Choroid plexus epithelial cell (primary cell): Measurements from ENCODE around the gene SPAG17.

Source experiments
- DNase-seq: peaks from one replicate; pipeline ENCODE4 v3.0.0-alpha.2; 2010; ENCODE audit warnings: low read depth
- H3K4me3 ChIP-seq: 2 replicates; pipeline ENCODE4 v1.5.1; 2011; ENCODE audit warnings: low read depth, mild to moderate bottlenecking, control low read depth, low read length, moderate library complexity
- CTCF ChIP-seq: conservative IDR thresholded peaks from 2 replicates; pipeline ENCODE4 v1.5.1; 2011; ENCODE audit warnings: low read depth, mild to moderate bottlenecking, control low read depth, inconsistent platforms, low read length, moderate library complexity

The SPAG17 gene

GRCh38 chr1:118013336-118013735, 171.7 kb downstream of the SPAG17 start:
- DNase-seq, result no peak
- H3K4me3 ChIP-seq, result no peak overlapping the region
- no peak for TF ChIP-seq CTCF

DNA sequence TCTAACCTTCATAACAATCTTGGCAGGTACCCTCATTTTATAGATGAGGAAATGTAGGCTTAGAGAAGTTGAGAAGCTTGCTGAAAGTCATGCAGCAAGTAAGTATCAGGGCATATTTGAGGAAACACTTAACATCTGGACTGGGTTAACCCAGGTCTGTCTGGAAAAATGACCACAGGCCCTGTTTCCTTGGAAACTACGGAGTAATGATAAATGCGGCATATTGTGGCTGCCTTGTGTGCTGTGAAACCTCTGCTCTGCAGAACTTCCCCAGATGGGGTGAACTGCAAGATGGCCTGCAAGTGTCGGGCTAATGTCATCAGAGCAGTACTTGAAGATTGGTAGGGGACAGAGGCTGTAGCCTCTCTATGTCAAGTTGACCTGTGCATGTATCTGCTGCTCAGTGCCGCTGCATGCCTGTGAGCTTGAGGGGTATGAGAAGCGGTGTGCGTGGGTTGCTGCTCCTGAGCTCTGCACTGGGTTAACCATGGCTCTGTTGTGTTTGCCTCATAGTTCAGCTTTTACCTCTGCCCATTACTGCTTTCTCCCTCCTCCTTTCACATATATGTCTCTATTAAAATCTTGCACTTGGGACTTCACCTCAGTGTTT, 172.4 kb downstream of the SPAG17 start:
- TF ChIP-seq CTCF, result no peak
- DNase-seq, result no peak
- H3K4me3 ChIP-seq, result no peak overlapping the region

DNA sequence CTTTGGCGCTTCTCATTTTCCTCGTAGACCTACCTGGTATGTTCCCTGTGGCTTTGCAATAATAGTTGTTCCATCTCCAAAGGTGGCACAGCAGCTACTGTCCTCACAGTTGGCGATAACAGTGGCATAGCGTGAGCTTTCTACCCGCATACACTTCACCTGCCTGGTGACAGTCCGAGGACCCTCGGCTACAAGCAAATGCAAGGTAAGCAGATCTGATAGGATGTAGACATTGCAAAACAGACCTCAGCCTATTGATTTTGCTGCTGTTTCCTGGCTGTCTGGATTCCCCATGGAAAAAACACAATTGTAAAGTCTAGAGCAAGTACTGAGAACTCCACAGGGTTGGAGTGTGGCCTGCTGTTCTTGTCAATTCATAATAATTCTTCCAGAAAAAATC, 177.0 kb downstream of the SPAG17 start:
- no peak for DNase-seq
- H3K4me3 ChIP-seq, result no peak overlapping the region
- no peak for TF ChIP-seq CTCF

DNA sequence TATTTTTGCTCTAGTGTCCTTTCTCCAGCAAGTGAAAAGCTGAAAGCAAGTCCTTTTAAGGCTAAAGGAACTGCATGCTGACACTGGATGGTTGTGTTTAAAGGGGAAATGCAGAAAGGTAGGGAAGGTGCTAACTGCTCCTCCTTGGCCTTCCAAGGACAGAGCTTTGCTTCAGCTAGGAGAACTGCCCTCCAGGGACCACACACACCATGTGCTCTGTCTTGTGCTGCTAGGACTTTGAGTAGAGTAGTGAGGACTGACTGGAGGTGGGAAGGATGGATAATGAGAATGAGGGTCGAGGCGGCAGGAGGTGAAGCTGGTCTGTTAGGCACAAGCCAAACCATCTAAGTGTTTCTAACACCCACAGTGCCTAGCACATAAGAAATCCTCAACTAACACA, 177.6 kb downstream of the SPAG17 start:
- H3K4me3 ChIP-seq, result no peak overlapping the region
- TF ChIP-seq CTCF, result no peak
- no peak for DNase-seq

DNA sequence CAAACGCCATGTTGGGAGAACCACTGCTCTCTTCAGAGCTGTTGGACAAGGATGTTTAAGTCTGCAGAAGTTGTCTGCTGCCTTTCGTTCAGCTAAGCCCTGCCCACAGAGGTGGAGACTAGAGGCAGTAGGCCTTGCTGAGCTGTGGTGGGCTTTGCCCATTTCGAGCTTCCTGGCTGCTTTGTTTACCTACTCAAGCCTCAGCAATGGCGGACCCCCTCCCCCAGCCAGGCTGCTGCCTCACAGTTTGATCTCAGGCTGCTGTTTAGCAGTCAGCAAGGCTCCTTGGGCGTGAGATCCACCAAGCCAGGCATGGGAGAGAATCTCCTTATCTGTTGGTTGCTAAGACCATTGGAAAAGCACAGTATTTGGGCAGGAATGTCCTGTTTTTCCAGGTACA, 180.7 kb downstream of the SPAG17 start:
- TF ChIP-seq CTCF, result no peak
- H3K4me3 ChIP-seq, result no peak overlapping the region
- no peak for DNase-seq

DNA sequence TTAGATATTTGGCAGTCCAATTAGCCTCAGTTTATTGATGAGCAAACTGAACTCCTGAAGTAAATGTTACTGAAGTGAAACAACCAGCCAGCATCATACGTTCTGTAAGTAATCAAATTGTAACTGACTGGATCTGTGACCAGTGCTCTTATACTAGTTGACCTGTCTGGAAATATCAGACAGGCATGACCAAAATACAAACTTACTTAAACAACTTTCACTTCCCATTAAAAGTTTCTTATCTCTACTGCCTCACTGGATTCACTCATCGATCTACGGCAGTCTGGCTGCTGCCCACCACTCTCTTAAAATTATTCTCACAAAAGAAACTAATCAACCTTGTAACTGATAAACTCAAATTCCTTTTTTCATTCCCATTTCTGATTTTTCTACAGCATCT, 199.1 kb downstream of the SPAG17 start:
- TF ChIP-seq CTCF, result no peak
- DNase-seq, result no peak
- H3K4me3 ChIP-seq, result no peak overlapping the region

DNA sequence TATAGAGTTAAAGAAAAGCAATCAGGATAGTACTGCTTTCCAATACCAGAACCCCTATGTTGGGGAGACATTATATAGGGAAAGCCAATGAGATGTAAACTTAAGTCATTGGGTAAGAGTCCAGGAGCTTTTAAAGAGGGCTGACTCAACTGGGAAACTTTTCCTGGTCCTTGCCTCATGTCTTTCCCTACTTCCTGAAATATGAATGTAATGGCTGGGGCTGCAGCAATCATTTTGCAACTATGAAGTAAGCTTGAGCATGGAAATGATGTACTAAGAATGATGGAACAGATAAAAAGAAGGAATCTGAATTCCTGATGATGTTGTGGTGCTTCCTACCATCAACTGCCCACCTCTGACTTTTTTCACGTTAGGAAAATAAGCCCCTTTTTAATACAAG, 199.8 kb downstream of the SPAG17 start:
- H3K4me3 ChIP-seq, result no peak overlapping the region
- no peak for TF ChIP-seq CTCF
- DNase-seq, result no peak
